CD1c-positive myeloid dendritic cell (primary cell): ENCODE data around the gene FCSK.
"Not testable (repeated sequence)": the region's sequence is repeated elsewhere in the genome, so short reads cannot be mapped to it uniquely, and the experiment has no call there.

Source experiments
- DNase-seq: peaks from one replicate; pipeline ENCODE4 v3.0.0-alpha.2; 2016; ENCODE audit errors: extremely low spot score

FCSK gene

DNA sequence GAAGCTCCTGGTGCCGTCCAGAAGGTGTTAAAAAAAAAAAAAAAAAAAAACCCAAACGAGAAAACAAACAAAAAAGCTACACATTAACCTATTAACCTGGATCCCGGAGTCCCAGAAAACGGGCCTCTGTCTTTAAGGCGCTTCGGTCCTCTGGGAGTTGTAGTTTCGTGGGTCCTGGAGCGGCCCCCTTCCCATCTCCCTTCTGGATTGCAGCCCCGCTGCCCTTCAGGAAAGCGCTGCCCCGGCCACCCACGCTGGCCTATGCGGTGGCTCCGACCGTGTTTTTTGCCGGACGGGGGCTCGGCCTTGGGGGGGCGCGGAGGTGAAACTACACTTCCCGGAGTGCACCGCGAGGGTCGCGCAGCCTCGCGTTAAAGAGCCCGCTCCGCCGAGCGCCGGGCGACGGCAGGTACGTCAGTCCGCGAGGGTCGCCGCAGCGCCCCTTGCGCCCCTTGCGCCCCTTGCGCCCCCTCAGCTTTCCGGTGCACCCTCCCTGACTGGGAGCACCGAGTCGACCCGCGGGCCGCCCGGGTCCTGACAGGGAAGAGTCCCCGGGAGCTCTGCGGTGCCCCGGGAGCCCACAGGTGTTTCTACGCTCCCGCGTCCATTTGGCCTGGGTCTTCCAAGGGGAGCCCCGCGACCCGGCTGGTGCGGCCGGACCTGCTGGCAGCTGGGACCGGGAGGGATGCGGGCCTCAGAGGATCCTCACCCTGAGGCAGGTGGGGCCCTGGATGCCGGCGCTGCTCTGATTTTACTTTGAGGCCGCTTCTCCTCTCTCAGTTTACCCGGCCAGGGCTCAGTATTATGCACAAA lies at the start of gene FCSK:
FCSK (plus strand) TSS at position 374 of the 813 bp plus-strand sequence. CDS start 8,596 bp downstream, outside the sequence.
- DNase-seq = peak; percentile 68

- not testable (repeated sequence) for DNase-seq
Measured at GRCh38 chr16:70406104-70406503, 48.3 kb upstream of the FCSK start.

GRCh38 chr16:70407811-70408274 lies 46.6 kb upstream of the FCSK start:
- no peak for DNase-seq

DNA sequence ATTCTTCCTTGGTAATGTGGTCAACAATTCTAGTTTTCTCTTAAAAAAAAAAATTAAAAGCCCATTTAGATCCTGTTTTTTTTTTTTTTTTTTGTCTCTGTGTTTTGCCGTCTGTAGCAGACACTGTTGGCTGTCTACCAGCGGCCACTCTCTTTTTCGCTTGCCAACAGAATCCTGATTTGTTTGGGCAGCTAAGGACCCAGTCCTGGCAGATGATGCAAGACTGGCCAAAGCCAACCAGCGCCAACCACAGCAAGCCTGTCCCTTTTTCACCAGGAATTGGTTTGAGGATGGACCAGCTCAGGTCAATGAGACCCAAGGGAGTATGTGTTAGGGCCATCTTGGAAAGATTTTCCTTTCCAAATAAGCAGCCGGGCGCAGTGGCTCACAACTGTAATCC lies 43.7 kb upstream of the FCSK start:
- no peak for DNase-seq

DNA sequence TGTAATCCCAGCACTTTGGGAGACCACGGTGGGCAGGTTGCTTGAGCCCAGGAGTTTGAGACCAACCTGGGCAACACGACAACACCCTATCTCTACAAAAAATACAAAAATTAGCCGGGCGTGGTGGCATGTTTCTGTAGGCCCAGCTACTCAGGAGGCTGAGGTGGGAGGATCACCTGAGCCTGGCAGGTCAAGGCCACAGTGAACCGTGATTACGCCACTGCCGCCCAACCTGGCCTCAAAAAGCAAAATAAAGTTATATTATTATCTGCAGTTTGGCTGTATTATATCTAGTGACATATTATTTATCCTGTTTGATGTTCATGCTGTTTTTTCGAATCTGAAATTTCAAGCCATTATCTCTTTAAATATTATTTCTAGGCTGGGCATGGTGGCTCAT lies 42.0 kb upstream of the FCSK start:
- no peak for DNase-seq

GRCh38 chr16:70413572-70413971 lies 40.8 kb upstream of the FCSK start:
- DNase-seq = not testable (repeated sequence)

DNA sequence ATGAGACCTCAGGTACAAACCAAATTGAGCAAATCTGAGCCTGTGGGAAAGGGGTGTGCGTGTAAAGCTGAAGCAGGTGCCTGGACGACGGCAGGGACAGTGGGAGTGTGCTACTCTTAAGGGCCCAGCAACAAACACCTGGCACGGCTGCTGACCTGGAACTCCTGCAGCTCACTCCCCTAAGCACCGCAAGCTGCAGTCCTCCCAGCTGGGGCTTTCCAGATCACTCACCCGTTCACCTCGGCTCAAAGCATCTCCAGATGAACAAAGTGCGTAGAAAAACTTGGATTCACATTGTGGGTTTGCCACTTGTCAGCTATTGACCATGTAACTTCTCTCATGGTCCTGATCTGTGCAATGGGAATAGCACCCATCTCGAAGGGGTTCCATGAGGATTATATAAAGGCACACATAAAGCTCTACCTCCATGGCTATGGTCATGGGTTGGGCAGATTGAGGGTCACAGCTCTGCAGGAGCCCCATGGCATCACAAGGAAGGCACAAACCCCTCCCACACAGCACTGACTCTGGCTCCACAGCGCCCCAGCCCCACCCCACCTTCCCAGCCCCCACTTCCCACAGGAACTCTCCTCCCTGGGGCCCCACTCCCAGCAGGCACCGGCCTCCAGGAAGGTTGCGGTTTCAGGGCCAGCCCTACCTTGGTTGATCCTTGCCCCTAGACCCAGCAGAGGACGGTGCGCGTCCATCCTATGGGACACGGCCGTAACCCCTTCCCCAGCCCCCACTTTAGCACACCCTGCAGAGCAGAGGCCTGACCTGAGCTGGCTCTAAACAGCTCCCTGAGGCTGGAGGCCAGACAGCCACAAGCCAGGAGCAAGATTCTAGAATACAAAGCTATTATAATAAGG lies 37.4 kb upstream of the FCSK start:
- DNase-seq = no peak

- no peak for DNase-seq
Measured at GRCh38 chr16:70417661-70418060, 36.7 kb upstream of the FCSK start.

- DNase-seq = no peak
Measured at GRCh38 chr16:70418274-70418992, 36.0 kb upstream of the FCSK start.

DNA sequence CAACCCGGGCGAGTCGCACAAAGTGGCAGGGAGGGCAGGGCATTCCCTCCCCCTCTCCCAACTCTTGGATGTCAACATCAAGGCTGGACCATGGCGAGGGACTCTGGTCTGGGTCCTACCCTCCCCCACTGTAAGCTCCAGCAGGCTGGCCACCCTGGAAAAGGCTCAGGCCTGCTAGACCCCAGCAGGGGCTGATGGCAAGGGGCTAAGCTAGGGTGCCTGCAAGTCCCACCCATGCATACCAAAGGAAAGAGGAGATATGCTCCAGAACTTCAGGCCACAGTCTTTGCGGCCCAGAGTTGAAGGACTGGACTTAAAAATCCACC lies 35.4 kb upstream of the FCSK start:
- DNase-seq = no peak

DNA sequence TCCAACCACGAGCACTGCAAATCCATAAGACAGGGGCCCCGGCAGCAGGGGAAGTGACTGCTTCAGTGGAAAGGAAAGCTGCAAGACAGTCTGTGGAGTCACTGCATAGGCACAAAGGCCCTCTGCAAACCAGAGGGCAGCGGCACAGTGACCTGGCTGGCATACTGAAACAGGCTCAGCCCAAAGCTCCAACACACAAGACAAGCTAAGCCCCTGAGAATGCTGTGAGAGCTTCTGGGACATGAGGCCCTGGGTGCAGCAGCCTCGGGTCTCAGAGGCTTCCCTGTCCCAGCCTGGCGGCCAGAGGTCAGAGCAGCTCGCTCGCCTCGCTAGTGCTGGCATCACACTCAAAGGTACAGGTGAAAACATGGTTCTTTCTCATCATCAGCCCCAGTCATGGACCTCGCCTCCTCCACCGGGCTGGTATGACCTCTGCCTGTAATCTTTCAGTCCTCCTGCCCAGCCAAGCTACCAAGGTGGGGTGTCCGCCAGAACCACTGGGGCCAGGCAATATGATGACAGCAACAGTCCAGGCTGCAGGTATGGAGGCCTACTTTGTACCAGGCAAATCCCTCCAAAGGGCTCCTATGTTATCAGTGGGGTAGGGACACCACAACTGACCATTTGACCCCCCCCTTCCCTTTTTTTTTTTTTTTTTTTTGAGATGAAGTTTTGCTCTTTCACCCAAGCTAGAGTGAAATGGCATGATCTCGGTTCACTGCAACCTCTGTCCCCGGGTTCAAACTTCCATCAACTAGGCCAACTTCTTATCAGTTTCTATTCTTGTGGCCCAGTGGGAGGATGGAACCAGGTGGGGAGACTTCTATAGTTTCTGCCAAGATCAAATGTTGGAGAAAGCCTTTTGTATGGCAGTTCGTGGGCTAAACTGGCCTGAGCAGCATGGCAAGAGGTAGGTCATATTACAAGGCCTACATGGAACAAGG lies 34.7 kb upstream of the FCSK start:
- DNase-seq = no peak

GRCh38 chr16:70421014-70421413 lies 33.4 kb upstream of the FCSK start:
- no peak for DNase-seq

DNA sequence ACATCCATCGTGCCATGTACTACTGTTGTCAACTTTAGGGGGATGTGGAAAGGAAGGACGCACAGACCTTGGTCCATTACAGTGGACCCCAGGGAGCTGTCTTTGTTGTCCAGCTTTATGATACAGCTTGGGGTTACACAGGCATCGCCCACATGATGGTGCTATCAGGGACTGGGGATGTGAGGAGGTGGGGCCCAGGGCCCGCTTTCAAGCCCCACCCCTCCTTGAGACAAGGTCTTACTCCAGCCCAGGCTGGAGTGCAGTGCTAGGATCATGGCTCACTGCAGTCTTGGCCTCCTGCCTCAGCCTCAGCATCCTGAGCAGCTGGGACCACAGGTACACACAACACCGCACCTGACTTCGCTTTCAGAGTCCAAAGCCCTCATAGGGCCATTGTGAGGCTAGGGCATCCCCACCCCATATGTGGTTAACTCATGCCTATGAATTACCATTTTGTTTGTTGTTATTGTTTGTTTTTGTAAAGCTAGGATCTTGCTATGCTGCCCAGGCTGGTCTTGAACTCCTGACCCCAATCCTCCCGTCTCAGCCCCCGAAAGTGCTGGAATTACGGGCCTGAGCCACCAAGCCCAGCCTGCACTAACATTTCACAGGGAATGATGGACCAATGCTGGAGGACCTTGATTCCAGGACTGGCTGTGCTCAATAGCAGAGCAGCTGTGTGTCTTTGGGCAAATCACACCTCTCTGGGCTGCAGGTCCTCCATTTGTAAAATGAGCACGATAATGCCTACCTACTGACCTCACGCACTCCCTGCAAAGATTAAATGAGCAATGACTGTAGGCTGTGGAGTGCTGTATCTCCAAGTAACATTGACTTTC lies 32.7 kb upstream of the FCSK start:
- DNase-seq = no peak

DNA sequence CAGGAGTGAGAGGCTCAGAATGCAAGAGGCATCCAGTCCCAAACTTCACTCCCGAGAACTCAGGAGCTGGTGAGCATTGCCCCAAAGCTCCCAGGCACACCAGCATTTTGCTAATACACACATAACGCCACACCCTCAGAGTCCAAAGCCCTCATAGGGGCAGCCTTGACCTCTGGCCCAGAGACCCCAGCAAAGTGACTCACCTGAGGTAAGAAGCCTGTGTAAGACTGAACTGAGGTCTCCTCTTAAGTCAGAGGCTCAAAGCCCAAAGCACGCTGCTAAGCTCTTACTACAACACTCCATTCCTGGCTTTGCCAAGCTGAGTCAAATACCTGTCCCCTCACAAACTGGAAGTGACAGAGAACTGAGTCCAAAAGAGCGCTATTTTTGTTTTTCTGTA lies 31.9 kb upstream of the FCSK start:
- no peak for DNase-seq

DNA sequence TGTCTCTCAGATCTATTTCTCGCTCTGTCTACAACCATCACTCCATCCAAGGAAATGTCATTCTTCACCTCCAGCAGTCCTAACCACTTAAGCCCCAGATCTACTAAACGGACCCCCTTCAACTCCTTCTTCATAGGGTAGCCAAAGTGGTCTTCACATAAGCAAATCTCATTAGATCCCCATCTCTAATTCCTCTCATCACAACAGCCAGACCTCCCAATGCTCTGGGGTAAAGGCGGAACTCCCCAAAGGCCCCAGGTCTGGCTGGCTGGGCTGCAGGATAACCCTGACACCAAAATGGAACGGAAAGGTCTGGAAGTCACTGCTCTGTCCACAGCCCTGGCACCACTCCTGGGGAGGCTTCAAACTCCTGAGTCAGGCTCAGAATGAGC lies 26.6 kb upstream of the FCSK start:
- DNase-seq = no peak

DNA sequence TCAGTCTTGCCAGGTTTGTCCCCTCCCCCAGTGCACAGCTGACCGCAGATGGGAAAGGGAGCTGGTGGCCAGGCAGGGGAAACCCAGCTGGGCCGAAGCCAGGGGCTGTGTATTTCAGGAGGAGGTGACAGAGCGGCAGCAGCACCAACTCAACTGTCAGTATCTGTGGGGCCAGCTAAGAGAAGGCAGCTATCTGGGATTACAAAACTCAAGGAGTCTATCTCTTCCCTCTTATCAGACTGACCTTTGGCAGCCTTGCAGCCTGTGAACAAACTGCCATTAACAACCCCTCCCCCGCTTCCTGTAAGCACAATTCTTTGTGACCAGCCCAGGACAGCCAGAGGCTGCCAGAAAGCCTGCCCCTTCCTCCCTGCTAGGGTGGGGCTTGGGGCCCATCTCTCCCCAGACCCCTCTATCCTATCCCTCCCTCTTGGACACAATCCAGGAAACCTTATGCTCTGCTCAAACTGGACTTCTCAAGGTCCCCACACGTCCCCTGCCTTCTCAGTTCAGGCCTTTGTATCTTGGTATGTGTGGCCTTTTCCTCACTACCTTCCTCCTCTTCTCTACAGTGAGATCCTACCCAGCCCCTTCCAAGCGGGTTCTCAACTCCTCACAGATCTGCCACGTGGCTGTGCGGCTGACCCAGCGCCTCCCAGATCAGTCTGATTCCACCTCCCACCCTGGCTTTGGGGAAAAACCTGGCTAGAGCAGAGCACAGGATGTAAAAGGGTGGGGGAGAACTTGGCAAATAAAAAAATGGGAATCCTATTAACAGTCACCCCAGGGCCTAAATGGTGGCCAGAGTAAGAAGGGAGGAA lies 26.0 kb upstream of the FCSK start:
- peak; percentile 79 for DNase-seq

GRCh38 chr16:70429888-70430666 lies 24.3 kb upstream of the FCSK start:
- no peak for DNase-seq
